ENCODE results near the gene CAMK2N1.

CAMK2N1 gene

DNA sequence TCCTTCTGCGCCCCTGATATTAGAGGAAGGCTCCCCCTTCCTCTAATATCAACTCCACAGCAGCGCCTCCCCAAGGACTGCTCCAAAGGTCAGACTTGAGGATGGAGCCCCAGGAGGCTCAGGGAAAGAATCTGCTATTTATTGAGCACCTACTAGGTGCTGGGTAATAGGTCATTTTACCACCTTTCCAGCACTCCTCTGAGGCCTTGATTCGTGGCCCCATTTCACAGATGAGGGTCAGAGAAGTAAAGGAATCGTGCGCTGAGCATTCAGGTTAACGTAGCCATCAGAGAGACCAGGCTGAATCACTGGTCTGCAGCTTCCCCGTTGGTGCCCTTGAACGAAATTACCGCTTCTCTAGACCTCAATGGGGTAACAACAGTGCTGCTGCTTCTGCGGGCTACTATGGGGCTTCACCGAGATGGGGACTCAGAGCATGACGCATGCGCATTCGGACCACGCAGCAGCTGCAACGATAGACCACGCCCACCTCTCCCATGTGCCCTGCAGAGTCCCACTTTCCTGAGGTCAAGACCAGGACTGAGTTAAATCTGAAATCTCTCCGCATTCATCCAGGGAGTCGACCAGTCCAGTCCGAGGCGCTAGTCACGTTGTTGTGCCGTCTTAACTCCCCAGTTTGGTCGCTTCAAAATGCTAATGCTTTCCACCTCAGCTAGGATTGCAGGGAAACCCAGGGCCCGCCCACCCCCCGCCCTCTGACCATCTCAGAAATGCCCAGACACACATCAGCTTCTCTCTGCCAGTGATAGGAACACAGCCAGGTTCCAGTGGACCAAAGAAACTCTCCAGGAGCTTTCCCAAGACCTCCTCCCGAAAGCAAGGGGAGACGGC lies 12.9 kb downstream of the CAMK2N1 start:
- TF ChIP-seq, protein P1, sequence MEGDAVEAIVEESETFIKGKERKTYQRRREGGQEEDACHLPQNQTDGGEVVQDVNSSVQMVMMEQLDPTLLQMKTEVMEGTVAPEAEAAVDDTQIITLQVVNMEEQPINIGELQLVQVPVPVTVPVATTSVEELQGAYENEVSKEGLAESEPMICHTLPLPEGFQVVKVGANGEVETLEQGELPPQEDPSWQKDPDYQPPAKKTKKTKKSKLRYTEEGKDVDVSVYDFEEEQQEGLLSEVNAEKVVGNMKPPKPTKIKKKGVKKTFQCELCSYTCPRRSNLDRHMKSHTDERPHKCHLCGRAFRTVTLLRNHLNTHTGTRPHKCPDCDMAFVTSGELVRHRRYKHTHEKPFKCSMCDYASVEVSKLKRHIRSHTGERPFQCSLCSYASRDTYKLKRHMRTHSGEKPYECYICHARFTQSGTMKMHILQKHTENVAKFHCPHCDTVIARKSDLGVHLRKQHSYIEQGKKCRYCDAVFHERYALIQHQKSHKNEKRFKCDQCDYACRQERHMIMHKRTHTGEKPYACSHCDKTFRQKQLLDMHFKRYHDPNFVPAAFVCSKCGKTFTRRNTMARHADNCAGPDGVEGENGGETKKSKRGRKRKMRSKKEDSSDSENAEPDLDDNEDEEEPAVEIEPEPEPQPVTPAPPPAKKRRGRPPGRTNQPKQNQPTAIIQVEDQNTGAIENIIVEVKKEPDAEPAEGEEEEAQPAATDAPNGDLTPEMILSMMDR (IDR thresholded peaks at IDR 0.05; ENCODE audit: low read depth, low read length, missing control alignments) = no peak
- no peak overlapping the region for H3K4me3 ChIP-seq (ENCODE audit: low read depth, low read length)
- in situ Hi-C loops (cut with HindIII; ENCODE audit: low sequenced_read_pairs) = loop anchor here (10.0 kb wide), 1 partner anchor 258 kb away; no protein-coding TSS in a partner anchor
- no peak for DNase-seq (ENCODE audit: low read depth)

DNA sequence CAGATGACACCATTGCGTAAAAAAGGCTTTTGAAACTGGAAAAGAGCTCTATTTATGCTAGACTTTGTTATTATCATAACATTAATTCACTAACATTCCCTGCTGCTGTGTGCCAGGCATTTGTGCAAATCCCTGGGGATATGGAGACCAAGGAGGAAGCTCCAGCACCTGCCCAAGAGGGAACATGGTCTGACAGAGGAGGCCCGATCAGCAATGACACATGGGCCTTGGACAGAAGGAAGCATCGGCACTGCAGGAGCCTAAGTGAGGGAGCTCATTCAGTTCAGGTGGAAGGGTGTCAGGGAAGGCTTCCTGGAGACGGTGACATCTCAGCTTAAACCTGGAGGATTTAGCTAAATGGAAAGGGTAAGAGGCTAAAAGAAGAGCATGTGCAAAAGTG lies 13.9 kb downstream of the CAMK2N1 start:
- in situ Hi-C loops (cut with HindIII; ENCODE audit: low sequenced_read_pairs) = loop anchor here (10.0 kb wide), 1 partner anchor 257 kb away; no protein-coding TSS in a partner anchor
- no peak overlapping the region for H3K4me3 ChIP-seq (ENCODE audit: low read depth, low read length)
- TF ChIP-seq, protein P1 (IDR thresholded peaks at IDR 0.05; ENCODE audit: low read depth, low read length, missing control alignments) = no peak
- no peak for DNase-seq (ENCODE audit: low read depth)

DNA sequence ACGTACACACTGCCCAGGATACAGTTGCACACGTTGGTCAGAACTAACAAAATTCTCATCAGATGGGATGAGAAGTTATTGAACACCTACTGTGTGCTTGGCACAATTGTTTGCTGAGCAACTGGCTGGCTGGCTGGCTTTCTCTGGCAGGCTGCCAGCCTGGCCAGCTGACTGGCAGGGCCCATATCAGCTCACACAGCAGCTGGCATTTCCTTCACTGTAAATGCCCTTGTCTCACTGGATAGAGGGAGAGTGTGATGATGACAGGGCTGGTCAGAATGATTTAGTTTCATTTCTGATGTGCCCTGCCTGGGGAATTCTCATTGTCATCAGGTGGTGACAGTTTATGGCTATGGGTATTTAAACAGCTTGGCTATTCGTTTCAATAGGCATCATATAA lies 15.8 kb downstream of the CAMK2N1 start:
- in situ Hi-C loops (cut with HindIII; ENCODE audit: low sequenced_read_pairs) = loop anchor here (10.0 kb wide), 1 partner anchor 255 kb away; no protein-coding TSS in a partner anchor
- no peak overlapping the region for H3K4me3 ChIP-seq (ENCODE audit: low read depth, low read length)
- TF ChIP-seq, protein P1 (IDR thresholded peaks at IDR 0.05; ENCODE audit: low read depth, low read length, missing control alignments) = no peak
- DNase-seq (ENCODE audit: low read depth) = no peak

DNA sequence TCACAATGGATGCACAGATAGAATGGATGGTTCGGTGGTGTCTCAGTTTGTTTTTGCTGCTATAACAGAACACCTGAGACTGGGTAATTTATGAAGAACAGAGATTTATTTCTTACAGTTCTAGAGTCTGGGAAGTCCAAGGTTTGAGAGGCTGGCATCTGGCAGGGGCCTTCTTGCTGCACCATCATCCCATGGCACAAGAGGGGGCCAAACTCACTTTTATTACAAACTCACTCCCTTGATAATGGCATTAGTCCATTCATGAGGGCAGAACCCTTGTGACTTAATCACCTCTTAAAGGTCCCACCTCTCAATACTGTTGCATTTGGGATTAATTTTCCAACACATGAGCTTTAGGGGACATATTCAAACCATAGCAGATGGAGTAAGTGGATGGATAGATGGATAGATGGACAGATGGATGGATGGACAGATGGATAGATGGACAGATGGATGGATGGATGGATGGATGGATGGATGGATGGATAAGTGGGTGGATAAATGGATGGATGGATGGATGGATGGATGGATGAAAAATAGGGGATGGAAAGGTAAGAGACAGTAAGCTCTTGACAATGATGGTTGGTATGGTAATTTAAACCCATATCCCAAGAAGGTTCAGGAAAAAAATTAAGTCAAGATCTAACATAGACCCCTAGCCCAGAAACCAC lies 16.5 kb downstream of the CAMK2N1 start:
- in situ Hi-C loops (cut with HindIII; ENCODE audit: low sequenced_read_pairs) = loop anchor here (10.0 kb wide), 1 partner anchor 255 kb away; no protein-coding TSS in a partner anchor
- H3K4me3 ChIP-seq (ENCODE audit: low read depth, low read length) = no peak overlapping the region
- no peak for DNase-seq (ENCODE audit: low read depth)
- TF ChIP-seq, protein P1 (IDR thresholded peaks at IDR 0.05; ENCODE audit: low read depth, low read length, missing control alignments) = no peak

DNA sequence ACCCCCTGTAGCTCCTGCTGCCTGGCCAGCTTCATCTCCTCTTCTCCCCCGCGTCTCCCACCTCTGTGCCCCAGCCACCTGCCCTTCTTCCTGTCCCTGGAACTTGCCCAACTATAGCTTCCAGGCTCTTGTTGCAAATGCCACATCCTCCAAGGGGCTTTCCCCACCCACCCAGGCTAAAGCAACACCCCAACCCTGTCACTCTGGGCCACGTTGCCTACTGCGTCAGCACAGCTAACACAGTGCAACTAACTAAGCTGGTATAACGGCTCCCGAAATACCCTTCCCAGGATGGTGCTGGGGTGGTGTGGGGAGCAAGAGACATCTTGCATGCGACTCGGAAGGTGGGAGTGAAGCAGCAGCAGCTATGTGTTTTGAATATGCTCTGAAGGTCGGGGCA lies 19.7 kb downstream of the CAMK2N1 start:
- in situ Hi-C loops (cut with HindIII; ENCODE audit: low sequenced_read_pairs) = no loop called here
- H3K4me3 ChIP-seq (ENCODE audit: low read depth, low read length) = no peak overlapping the region
- no peak for DNase-seq (ENCODE audit: low read depth)
- TF ChIP-seq, protein P1 (IDR thresholded peaks at IDR 0.05; ENCODE audit: low read depth, low read length, missing control alignments) = no peak

DNA sequence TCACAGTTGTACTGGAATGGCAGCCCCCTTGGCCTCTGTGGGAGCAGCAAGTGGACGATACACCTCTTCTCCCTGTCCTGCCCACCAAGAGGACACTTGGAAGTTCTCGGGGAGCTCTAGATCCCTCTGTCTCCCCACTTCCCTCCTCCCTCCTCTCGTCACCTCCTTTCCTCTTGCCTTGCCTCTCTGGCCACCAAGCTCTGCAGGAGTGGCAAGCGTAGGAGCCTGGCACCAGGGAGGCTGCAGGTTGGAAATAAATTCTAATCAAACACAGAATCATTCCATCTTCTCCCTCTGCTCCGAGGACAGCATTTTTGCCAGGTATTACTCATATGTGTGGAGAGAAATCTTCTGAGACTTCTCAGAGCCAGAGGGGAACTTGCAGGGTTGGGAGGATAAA lies 20.8 kb downstream of the CAMK2N1 start:
- DNase-seq (ENCODE audit: low read depth) = no peak
- in situ Hi-C loops (cut with HindIII; ENCODE audit: low sequenced_read_pairs) = no loop called here
- TF ChIP-seq, protein P1 (IDR thresholded peaks at IDR 0.05; ENCODE audit: low read depth, low read length, missing control alignments) = no peak
- H3K4me3 ChIP-seq (ENCODE audit: low read depth, low read length) = no peak overlapping the region
